WTC11 (cell line): ENCODE results near the gene SPATA46.

Source experiments
- ATF3 ChIP-seq: sonication (generic); formaldehyde crosslinking; conservative IDR thresholded peaks from 2 replicates; pipeline ENCODE4 v1.8.1; 2022; ENCODE audit warnings: mild to moderate bottlenecking, missing genetic modification reagents
- ATF6 ChIP-seq: sonication (generic); formaldehyde crosslinking; IDR thresholded peaks from 2 replicates; pipeline ENCODE4 v1.8.1; 2023; ENCODE audit warnings: mild to moderate bottlenecking, missing genetic modification reagents
- CTCF ChIP-seq: fragments of 200-600 bp; IDR thresholded peaks from 2 replicates; pipeline ENCODE4 v1.8.0; 2022; ENCODE audit warnings: antibody characterized with exemption
- ESRRA ChIP-seq: sonication (generic); formaldehyde crosslinking; IDR thresholded peaks from 2 replicates; pipeline ENCODE4 v1.8.1; 2022; ENCODE audit warnings: mild to moderate bottlenecking, missing genetic modification reagents, borderline replicate concordance
- TEAD4 ChIP-seq: sonication (generic); formaldehyde crosslinking; IDR thresholded peaks from 2 replicates; pipeline ENCODE4 v1.8.0; 2022; ENCODE audit warnings: mild to moderate bottlenecking, missing genetic modification reagents
- ZNF121 ChIP-seq: sonication (generic); formaldehyde crosslinking; IDR thresholded peaks from 2 replicates; pipeline ENCODE4 v1.8.0; 2023; ENCODE audit warnings: missing genetic modification reagents

- TF ChIP-seq ESRRA (no peak), CTCF (no peak), TEAD4 (CRISPR knock-in tag) (no peak), ATF6 (CRISPR knock-in tag) (no peak), ZNF121 (CRISPR knock-in tag) (no peak), ATF3 (CRISPR knock-in tag) (no peak)
Measured at GRCh38 chr1:162360237-162360873, 16.3 kb downstream of the SPATA46 start.
